H1 (cell line): ENCODE measurements around the gene RIPOR2. TPM values are rescaled to one million over a fixed set of nuclear protein-coding genes. Genes with fewer than 3 reads are reported as not detected.
A peak's percentile ranks its signal among the peaks of the same experiment; 100 is the strongest.

ENCODE experiments used
- CTCF ChIA-PET: fragments of 300-600 bp; sonication (Branson Sonifier 250); formaldehyde crosslinking; loops from one replicate; lab custom pipeline; 2021; ENCODE audit not compliant: partially characterized antibody; lab: Charles Lee
- POLR2A ChIA-PET: fragments of 300-600 bp; sonication (Branson Sonifier 250); formaldehyde crosslinking; loops from one replicate; lab custom pipeline; 2021; ENCODE audit warnings: inconsistent platforms; ENCODE audit not compliant: partially characterized antibody; lab: Charles Lee
- DNase-seq, 2 experiments: peaks; one replicate each; pipeline versions ENCODE4 v3.0.0 to v3.0.0-alpha.2; 2010 to 2022; ENCODE audit warnings: low spot score in 2 of 2, low read depth in 1 of 2, mixed read lengths in 1 of 2
- FAIRE-seq: peaks from 2 replicates; lab custom pipeline; 2011; peaks lifted over from hg19 to GRCh38; lab: Jason Lieb, UNC
- H2AFZ ChIP-seq: 2 replicates; pipeline ENCODE4 v1.8.1; 2012; ENCODE audit warnings: low read length, inconsistent platforms
- H2AK5ac ChIP-seq: 2 replicates; pipeline ENCODE4 v1.6.1; 2013; ENCODE audit warnings: low read depth, low read length
- H2BK120ac ChIP-seq: replicated peaks from 2 replicates; pipeline ENCODE3; 2013; ENCODE audit warnings: low read depth, low read length, inconsistent platforms
- H2BK12ac ChIP-seq: 2 replicates; pipeline ENCODE4 v1.6.1; 2013; ENCODE audit warnings: low read depth, low read length
- H2BK15ac ChIP-seq: 2 replicates; pipeline ENCODE4 v1.6.1; 2013; ENCODE audit warnings: low read length
- H2BK20ac ChIP-seq: 2 replicates; pipeline ENCODE4 v1.6.1; 2013; ENCODE audit warnings: low read length
- H2BK5ac ChIP-seq: 2 replicates; pipeline ENCODE4 v1.6.1; 2013; ENCODE audit warnings: low read depth, low read length
- H3K14ac ChIP-seq: 2 replicates; pipeline ENCODE4 v1.6.1; 2013; ENCODE audit warnings: inconsistent platforms; ENCODE audit not compliant: insufficient read length
- H3K18ac ChIP-seq: 2 replicates; pipeline ENCODE4 v1.6.1; 2013; ENCODE audit warnings: low read length; ENCODE audit errors: extremely low read depth
- H3K23ac ChIP-seq: 2 replicates; pipeline ENCODE4 v1.6.1; 2013; ENCODE audit warnings: inconsistent platforms; ENCODE audit not compliant: insufficient read length
- H3K23me2 ChIP-seq: 2 replicates; pipeline ENCODE4 v1.6.1; 2013; ENCODE audit warnings: low read depth, low read length
- H3K27ac ChIP-seq: 2 replicates; pipeline ENCODE4 v1.6.1; 2011; ENCODE audit warnings: low read depth, low read length, inconsistent platforms
- H3K27me3 ChIP-seq, 4 experiments: replicated peaks in 1 of 4; 1 replicate in 1 of 4; 2 replicates in 3 of 4; pipeline versions ENCODE4 v1.6.1 to v1.8.1; 2011 to 2013; ENCODE audit warnings: low read length in 3 of 4, mild to moderate bottlenecking in 3 of 4, inconsistent platforms in 2 of 4, mixed read lengths in 2 of 4, moderate library complexity in 1 of 4; ENCODE audit not compliant: control insufficient read depth in 3 of 4, insufficient read depth in 3 of 4; ENCODE audit errors: extremely low read depth in 1 of 4
- H3K36me3 ChIP-seq, 4 experiments: 2 replicates each; pipeline versions ENCODE4 v1.6.1 to v1.8.1; 2011 to 2013; ENCODE audit warnings: mild to moderate bottlenecking in 4 of 4, low read length in 3 of 4, moderate library complexity in 2 of 4, control low read depth in 1 of 4, inconsistent platforms in 1 of 4; ENCODE audit not compliant: insufficient read depth in 4 of 4, control insufficient read depth in 2 of 4
- H3K4ac ChIP-seq: replicated peaks from 2 replicates; pipeline ENCODE3; 2013; ENCODE audit warnings: low read length, low read depth, mixed read lengths, inconsistent platforms; ENCODE audit not compliant: insufficient read length
- H3K4me1 ChIP-seq, 4 experiments: replicated peaks in 1 of 4; 1 replicate in 1 of 4; 2 replicates in 3 of 4; pipeline versions ENCODE4 v1.6.1 to v1.8.1; 2011 to 2013; ENCODE audit warnings: low read length in 3 of 4, inconsistent platforms in 2 of 4, mixed read lengths in 1 of 4; ENCODE audit not compliant: insufficient read depth in 4 of 4, control insufficient read depth in 3 of 4
- H3K4me2 ChIP-seq, 2 experiments: 2 replicates each; pipeline versions ENCODE4 v1.6.1 to v1.8.1; 2011 to 2013; ENCODE audit warnings: low read depth in 2 of 2, low read length in 2 of 2, control low read depth in 1 of 2, inconsistent platforms in 1 of 2, mild to moderate bottlenecking in 1 of 2; ENCODE audit not compliant: insufficient read depth in 1 of 2
- H3K4me3 ChIP-seq, 4 experiments: fragments of 200-600, 300-600 bp in 1 of 4; sonication (generic), shearing (Covaris generic), sonication (Bioruptor Twin) in 1 of 4; 2 replicates each; pipeline versions ENCODE4 v1.5.1 to v1.8.1; 2011 to 2016; ENCODE audit warnings: low read length in 4 of 4, low read depth in 3 of 4, control low read depth in 2 of 4, inconsistent platforms in 2 of 4, mild to moderate bottlenecking in 2 of 4, mixed read lengths in 1 of 4, moderate library complexity in 1 of 4; ENCODE audit not compliant: insufficient read depth in 2 of 4; ENCODE audit errors: extremely low read depth in 1 of 4
- H3K56ac ChIP-seq: replicated peaks from 2 replicates; pipeline ENCODE3; 2013; ENCODE audit warnings: low read depth, mild to moderate bottlenecking, mixed read lengths, low read length, inconsistent platforms; ENCODE audit not compliant: insufficient read length
- H3K79me1 ChIP-seq: 2 replicates; pipeline ENCODE4 v1.6.1; 2013; ENCODE audit warnings: low read depth, low read length, control low read depth
- H3K79me2 ChIP-seq, 2 experiments: 2 replicates each; pipeline versions ENCODE4 v1.6.1 to v1.8.1; 2012 to 2013; ENCODE audit warnings: low read length in 2 of 2, mild to moderate bottlenecking in 2 of 2, inconsistent platforms in 1 of 2; ENCODE audit not compliant: insufficient read depth in 2 of 2, control insufficient read depth in 1 of 2
- H3K9ac ChIP-seq, 4 experiments: replicated peaks in 1 of 4; 1 replicate in 1 of 4; 2 replicates in 3 of 4; pipeline versions ENCODE4 v1.6.1 to v1.8.1; 2011 to 2013; ENCODE audit warnings: low read depth in 3 of 4, low read length in 3 of 4, control low read depth in 2 of 4, mild to moderate bottlenecking in 2 of 4, moderate library complexity in 2 of 4, inconsistent platforms in 1 of 4; ENCODE audit errors: extremely low read depth in 1 of 4
- H3K9me3 ChIP-seq, 2 experiments: 2 replicates each; pipeline versions ENCODE4 v1.6.1 to v1.8.1; 2012 to 2013; ENCODE audit warnings: mild to moderate bottlenecking in 2 of 2, moderate library complexity in 2 of 2, control low read depth in 1 of 2, inconsistent platforms in 1 of 2, low read depth in 1 of 2, low read length in 1 of 2, mixed read lengths in 1 of 2; ENCODE audit not compliant: insufficient read depth in 2 of 2
- H4K20me1 ChIP-seq, 2 experiments: replicated peaks in 1 of 2; 2 replicates each; pipeline versions ENCODE3 to v1.8.1; 2011 to 2013; ENCODE audit warnings: inconsistent platforms in 2 of 2, low read length in 2 of 2, mild to moderate bottlenecking in 1 of 2; ENCODE audit not compliant: insufficient read depth in 2 of 2, control insufficient read depth in 1 of 2
- H4K5ac ChIP-seq: 2 replicates; pipeline ENCODE4 v1.6.1; 2013; ENCODE audit warnings: low read length, low read depth, mixed read lengths, inconsistent platforms; ENCODE audit not compliant: insufficient read length
- H4K8ac ChIP-seq: 2 replicates; pipeline ENCODE4 v1.8.0; 2013; ENCODE audit warnings: mild to moderate bottlenecking, moderate library complexity, low read length, inconsistent platforms; ENCODE audit not compliant: insufficient read depth; ENCODE audit errors: extremely low read depth
- H4K91ac ChIP-seq: replicated peaks from 2 replicates; pipeline ENCODE3; 2013; ENCODE audit warnings: low read length, mixed read lengths, inconsistent platforms; ENCODE audit not compliant: insufficient read length
- GTF2F1 ChIP-seq: IDR thresholded peaks from 2 replicates; pipeline ENCODE4 v1.6.1; 2012; ENCODE audit warnings: low read depth, low read length, improper control_type of control experiment, borderline replicate concordance
- HDAC2 ChIP-seq, 2 experiments: fragments of 300-600 bp in 1 of 2; sonication (generic) in 1 of 2; IDR thresholded peaks; 2 replicates each; pipeline ENCODE4 v1.6.1; 2011 to 2012; ENCODE audit warnings: low read depth in 2 of 2, low read length in 2 of 2, mild to moderate bottlenecking in 2 of 2, moderate library complexity in 2 of 2, borderline replicate concordance in 1 of 2, inconsistent platforms in 1 of 2
- SRF ChIP-seq: IDR thresholded peaks from 2 replicates; pipeline ENCODE4 v1.6.1; 2011; ENCODE audit warnings: mild to moderate bottlenecking, low read depth, low read length, moderate library complexity
- WGBS, 2 experiments: shearing (Covaris generic) in 1 of 2; methylation state at CpG; one replicate each; pipeline versions ENCODE4 v1.1.6 to v1.1.7; 2013 to 2015; ENCODE audit warnings: low lambda C conversion rate in 2 of 2, mixed read lengths in 2 of 2, inconsistent platforms in 1 of 2, low coverage in 1 of 2, missing lambda C conversion rate in 1 of 2; ENCODE audit not compliant: insufficient replicate concordance in 2 of 2, insufficient coverage in 1 of 2, insufficient read length in 1 of 2; ENCODE audit errors: extremely low coverage in 1 of 2, missing lambda C conversion rate in 1 of 2; 5-methylcytosine and 5-hydroxymethylcytosine counted together
- polyA plus RNA-seq, 7 experiments: library from polyadenylated mRNA; depleted of rRNA in 3 of 7; stranded (reverse) in 5 of 7; unstranded in 2 of 7; fragments of >200 nt in 5 of 7; fragments of 200-250 nt in 2 of 7; gene quantifications; 1 replicate in 5 of 7; 2 replicates in 1 of 7; 4 replicates in 1 of 7; pipeline versions ENCODE4 v1.2.1 to v1.2.3, GENCODE V29; 2011 to 2013; ENCODE audit warnings: missing spikeins in 2 of 7, mixed read lengths in 2 of 7
- total RNA-seq: library from RNA; stranded (reverse); fragmentation: NEBNext Ultra II Directional; extraction: Animal tissue kit (Norgen Biotek cat#: 25700); gene quantifications from 2 replicates; pipeline ENCODE4 v1.2.1, GENCODE V29; 2021

RIPOR2 gene
- total and polyA plus RNA-seq, 2 of the 8 experiments (the other 6 are each of a cell fraction or from before 2014, with no cell fraction given) = 16.7 to 45.6 TPM

- Histone ChIP-seq H4K5ac (no peak overlapping the region), H3K27ac (no peak overlapping the region), H3K27me3 (no peaks in the 10 kb centered on the region), H3K23ac (no peak overlapping the region), H3K79me1 (no peaks in the 10 kb centered on the region), H2BK12ac (no peak overlapping the region), H3K9me3 (no peaks in the 10 kb centered on the region), H2BK20ac (peak overlapping the region; percentile 73), H3K79me2 (peaks cover 5 to 90% of the 10 kb centered on the region in 2 experiments; a peak in 3 of 4 replicates), H3K4ac (no peak overlapping the region), H2BK15ac (peak overlapping the region; percentile 51; the same call in 1 of the 2 replicates), H3K9ac (no peak overlapping the region), H2BK120ac (no peak overlapping the region), H3K56ac (no peak overlapping the region), H3K4me1 (peaks cover 4 to 25% (median 16%) of the 10 kb centered on the region in 4 experiments; a peak in 6 of 7 replicates), H4K91ac (no peak overlapping the region), H2AK5ac (no peak overlapping the region), H3K14ac (no peak overlapping the region), H2AFZ (no peak overlapping the region), H4K20me1 (peaks cover 0 to 6% of the 10 kb centered on the region in 2 experiments), H3K4me3 (no peak overlapping the region), H4K8ac (no peak overlapping the region), H3K36me3 (no peaks in the 10 kb centered on the region), H3K18ac (no peak overlapping the region), H3K4me2 (no peak overlapping the region), H3K23me2 (peaks cover 7% of the 10 kb centered on the region; the same call in 1 of the 2 replicates), H2BK5ac (no peak overlapping the region)
- WGBS, 2 experiments = 91% methylated on average over 2 of the region's 2 CpGs; no CpG with 5 or more reads in 1 of the 2 experiments
- TF ChIP-seq GTF2F1 (no peak), HDAC2 (IDR thresholded peaks at IDR 0.05; ENCODE audit: borderline replicate concordance in 1 of 2, low read depth in 2 of 2, low read length in 2 of 2) (no peak), SRF (no peak)
- POLR2A ChIA-PET = interaction anchor here (0.6 kb wide), 1 partner anchor 42 kb away, joined by 3 read pairs; no protein-coding TSS in a partner anchor
- FAIRE-seq (no peak), DNase-seq (no peak)
- CTCF ChIA-PET = interaction anchor here (1.4 to 8.5 kb wide), 3 partner anchors 51 to 73 kb away, joined by 3 to 87 read pairs (median 6); no protein-coding TSS in a partner anchor
These were observed 5.3 kb downstream of the RIPOR2 start for GRCh38 chr6:24930431-24930871.
